Left ventricle myocardium inferior (tissue), 1 donor: ENCODE measurements around the gene RANBP2. TPM values are rescaled to one million over a fixed set of nuclear protein-coding genes. Genes with fewer than 3 reads are reported as not detected.

Source experiments
- DNase-seq: peaks from one replicate; pipeline ENCODE4 v3.0.0-alpha.2; 2020
- H3K27ac ChIP-seq: fragments of 200-600 bp; replicated peaks from 2 replicates; pipeline ENCODE4 v1.8.0; 2021
- H3K27me3 ChIP-seq: fragments of 200-600 bp; 2 replicates; pipeline ENCODE4 v1.8.0; 2021; ENCODE audit warnings: low read depth
- H3K36me3 ChIP-seq: fragments of 200-600 bp; 2 replicates; pipeline ENCODE4 v1.8.0; 2021
- H3K4me1 ChIP-seq: fragments of 200-600 bp; 2 replicates; pipeline ENCODE4 v1.8.0; 2021
- H3K4me3 ChIP-seq: fragments of 200-600 bp; 2 replicates; pipeline ENCODE4 v1.8.0; 2021; ENCODE audit warnings: mild to moderate bottlenecking, moderate library complexity
- H3K9me3 ChIP-seq: fragments of 200-600 bp; replicated peaks from 2 replicates; pipeline ENCODE4 v1.8.0; 2021
- intact Hi-C: fragments of 100-400 bp; cut with micrococcal nuclease; formaldehyde crosslinking; loops from one replicate; pipeline ENCODE4 v1.11.0; 2022
- total RNA-seq: library from RNA; stranded (reverse); fragmentation: NEBNext Ultra II Directional; extraction: Animal tissue kit (Norgen Biotek cat#: 25700); gene quantifications from one replicate; pipeline ENCODE4 v1.2.1, GENCODE V29; 2021
- TF ChIP-seq, protein P1 (sequence below): fragments of 200-600 bp; IDR thresholded peaks from 2 replicates; pipeline ENCODE4 v1.8.0; 2021; ENCODE audit warnings: antibody characterized with exemption, mild to moderate bottlenecking, borderline replicate concordance
- donor health status: DM: no; HTN: yes; CAD: no; lungs with severe emphysema.

The RANBP2 gene
- total RNA-seq, 1 donor from 2014 or later: 48.0 TPM

DNA sequence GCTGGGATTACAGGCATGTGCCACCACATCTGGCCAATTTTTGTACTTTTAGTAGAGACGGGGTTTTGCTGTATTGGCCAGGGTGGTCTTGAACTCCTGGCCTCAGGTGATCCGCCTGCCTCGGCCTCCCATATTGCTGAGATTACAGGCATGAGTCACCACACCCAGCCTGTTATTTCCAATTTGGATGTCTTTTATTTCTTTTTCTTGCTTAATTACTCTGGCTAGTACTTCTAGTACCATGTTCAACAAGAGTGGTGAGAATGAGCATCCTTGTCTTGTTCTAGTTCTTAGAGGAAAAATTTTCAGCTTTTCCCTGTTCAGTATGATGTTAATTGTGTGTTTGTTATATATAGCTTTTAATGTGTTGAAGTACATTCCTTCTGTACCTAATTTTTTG is 90.7 kb downstream of the RANBP2 start:
- Histone ChIP-seq H3K36me3 (peaks cover 16% of the 10 kb centered on the region), H3K4me3 (no peak overlapping the region)
- intact Hi-C loops: no loop called here

DNA sequence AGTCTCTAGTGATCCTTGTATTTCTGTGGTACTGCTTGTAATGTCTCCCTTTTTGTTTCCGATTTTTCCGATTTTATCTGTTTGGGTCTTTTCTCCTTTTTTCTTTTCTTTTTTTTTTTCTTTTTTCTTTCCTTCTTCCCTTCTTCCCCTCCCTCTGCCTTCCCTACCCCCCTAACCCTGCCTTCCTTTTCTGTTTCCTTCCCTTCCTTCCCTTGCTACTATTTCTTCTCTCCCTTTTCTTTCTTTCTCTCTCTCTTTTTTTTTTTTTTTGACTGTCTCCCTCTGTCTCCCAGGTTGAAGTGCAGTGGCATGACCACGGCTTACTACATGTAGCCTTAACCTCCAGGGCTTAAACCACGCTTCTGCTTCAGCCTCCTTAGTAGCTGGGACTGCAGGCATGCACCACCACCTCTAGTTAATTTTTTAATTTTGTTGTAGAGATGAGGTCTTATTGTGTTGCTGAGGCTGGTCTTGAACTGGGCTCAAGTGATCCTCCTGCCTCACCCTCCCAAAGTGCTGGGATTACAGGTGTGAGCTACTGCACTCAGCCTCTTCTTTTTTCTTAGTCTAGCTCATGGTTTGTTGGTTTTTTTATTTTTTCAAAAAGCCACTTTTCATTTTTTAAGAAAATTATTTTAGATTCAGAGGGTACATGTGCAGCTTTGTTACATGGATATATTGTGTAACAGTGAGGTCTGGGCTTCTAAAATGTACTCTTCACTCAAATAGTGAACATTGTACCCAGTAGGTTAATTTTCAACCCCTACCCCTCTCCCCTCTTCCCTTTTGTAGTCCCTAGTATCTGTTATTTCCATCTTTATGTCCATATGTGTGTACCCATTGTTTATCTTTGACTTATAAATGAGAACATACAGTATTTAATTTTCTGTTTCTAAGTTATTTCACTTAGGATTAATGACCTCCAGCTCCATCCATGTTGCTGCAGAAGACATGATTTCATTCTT is 92.0 kb downstream of the RANBP2 start:
- Histone ChIP-seq H3K27ac (no peak overlapping the region), H3K36me3 (peaks cover 18% of the 10 kb centered on the region), H3K4me1 (no peaks in the 10 kb centered on the region), H3K27me3 (no peaks in the 10 kb centered on the region), H3K9me3 (peaks cover 20% of the 10 kb centered on the region), H3K4me3 (no peak overlapping the region)
- intact Hi-C loops: no loop called here
- TF ChIP-seq, protein P1, sequence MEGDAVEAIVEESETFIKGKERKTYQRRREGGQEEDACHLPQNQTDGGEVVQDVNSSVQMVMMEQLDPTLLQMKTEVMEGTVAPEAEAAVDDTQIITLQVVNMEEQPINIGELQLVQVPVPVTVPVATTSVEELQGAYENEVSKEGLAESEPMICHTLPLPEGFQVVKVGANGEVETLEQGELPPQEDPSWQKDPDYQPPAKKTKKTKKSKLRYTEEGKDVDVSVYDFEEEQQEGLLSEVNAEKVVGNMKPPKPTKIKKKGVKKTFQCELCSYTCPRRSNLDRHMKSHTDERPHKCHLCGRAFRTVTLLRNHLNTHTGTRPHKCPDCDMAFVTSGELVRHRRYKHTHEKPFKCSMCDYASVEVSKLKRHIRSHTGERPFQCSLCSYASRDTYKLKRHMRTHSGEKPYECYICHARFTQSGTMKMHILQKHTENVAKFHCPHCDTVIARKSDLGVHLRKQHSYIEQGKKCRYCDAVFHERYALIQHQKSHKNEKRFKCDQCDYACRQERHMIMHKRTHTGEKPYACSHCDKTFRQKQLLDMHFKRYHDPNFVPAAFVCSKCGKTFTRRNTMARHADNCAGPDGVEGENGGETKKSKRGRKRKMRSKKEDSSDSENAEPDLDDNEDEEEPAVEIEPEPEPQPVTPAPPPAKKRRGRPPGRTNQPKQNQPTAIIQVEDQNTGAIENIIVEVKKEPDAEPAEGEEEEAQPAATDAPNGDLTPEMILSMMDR: no peak
- DNase-seq: no peak

More for the DNA sequence above, 90.7 kb downstream of the RANBP2 start:
- Histone ChIP-seq H3K4me1 (no peaks in the 10 kb centered on the region), H3K27me3 (no peaks in the 10 kb centered on the region), H3K27ac (no peak overlapping the region), H3K9me3 (peaks cover 20% of the 10 kb centered on the region)
- DNase-seq: no peak
- TF ChIP-seq, protein P1: no peak

DNA sequence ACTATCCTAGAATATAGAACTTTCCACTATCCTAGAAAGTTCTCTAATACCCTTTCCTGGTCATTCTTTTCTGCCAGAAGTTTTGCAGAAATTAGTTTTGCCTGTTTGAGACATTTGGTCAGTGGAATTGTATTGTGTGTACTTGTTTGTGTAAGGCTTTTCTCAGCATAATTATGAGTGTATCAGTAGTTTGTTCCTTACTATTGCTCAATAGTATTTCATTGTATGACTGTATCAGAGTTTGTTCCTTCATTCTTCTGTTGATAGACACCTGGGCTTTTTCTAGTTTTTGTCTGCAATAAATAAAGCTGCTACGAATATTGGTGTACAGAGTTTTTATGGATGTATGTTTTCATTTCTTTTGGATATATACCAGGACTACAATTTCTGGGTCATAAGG is 94.5 kb downstream of the RANBP2 start:
- TF ChIP-seq, protein P1: no peak
- no peaks in the 10 kb centered on the region for H3K27me3 ChIP-seq
- no peaks in the 10 kb centered on the region for H3K4me1 ChIP-seq
- H3K9me3 ChIP-seq: peaks cover 20% of the 10 kb centered on the region
- intact Hi-C loops: no loop called here
- H3K4me3 ChIP-seq: no peak overlapping the region
- H3K36me3 ChIP-seq: peaks cover 31% of the 10 kb centered on the region
- DNase-seq: no peak
- H3K27ac ChIP-seq: no peak overlapping the region

DNA sequence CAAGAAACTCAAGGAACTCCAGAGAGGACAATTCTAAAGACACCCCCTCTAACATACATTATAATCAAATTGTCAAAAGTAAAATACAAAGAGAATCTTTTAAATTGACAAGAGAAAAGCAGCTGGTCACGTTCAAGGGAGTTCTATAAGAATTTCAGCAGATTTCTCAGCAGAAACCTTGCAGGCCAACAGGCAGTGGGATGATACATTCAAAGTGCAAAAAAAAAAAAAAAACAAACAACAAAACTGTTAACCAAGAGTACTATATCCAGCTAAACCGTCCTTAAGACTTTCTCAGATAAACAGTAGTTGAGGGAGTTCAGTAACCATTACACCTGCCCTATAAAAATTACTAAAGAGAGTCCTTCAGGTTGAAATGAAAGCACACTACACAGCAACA is 101.2 kb downstream of the RANBP2 start:
- TF ChIP-seq, protein P1: no peak
- intact Hi-C loops: no loop called here
- DNase-seq: no peak
- Histone ChIP-seq H3K36me3 (peaks cover 35% of the 10 kb centered on the region), H3K27me3 (no peaks in the 10 kb centered on the region), H3K27ac (no peak overlapping the region), H3K4me1 (no peaks in the 10 kb centered on the region), H3K9me3 (peaks cover 16% of the 10 kb centered on the region), H3K4me3 (no peak overlapping the region)

DNA sequence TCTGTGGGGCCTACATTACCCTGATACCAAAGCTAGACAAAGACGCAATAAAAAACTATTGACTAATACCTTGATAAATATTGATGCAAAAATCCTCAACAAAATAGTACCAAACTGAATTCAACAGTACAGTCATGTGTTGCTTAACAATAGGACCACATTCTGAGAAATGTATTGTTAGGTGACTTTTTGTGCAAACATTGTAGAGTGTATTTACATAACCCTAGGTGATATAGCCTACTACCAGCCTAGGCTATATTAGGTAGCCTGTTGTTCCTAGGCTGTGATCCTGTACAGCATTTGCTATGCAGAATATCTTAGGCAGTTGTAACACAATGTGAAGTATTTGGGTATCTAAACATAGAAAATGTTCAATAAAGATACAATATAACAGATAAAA is 104.0 kb downstream of the RANBP2 start:
- intact Hi-C loops: no loop called here
- Histone ChIP-seq H3K27me3 (no peaks in the 10 kb centered on the region), H3K4me3 (no peak overlapping the region), H3K27ac (no peak overlapping the region), H3K36me3 (peaks cover 18% of the 10 kb centered on the region), H3K4me1 (no peaks in the 10 kb centered on the region), H3K9me3 (peaks cover 16% of the 10 kb centered on the region)
- no peak for DNase-seq
- TF ChIP-seq, protein P1: no peak
